Stimulated activated CD8-positive, alpha-beta memory T cell treated with anti-CD3 and anti-CD28 coated beads, Interleukin-7, amount 100 ng/mL, for 4 hours (primary cell): ENCODE measurements around the gene OTOF.

Source experiments
- DNase-seq, 2 donors: peaks; one replicate each; pipeline ENCODE4 v3.0.0-alpha.2; 2020; ENCODE audit warnings: low read depth in 2 of 2

OTOF gene

DNA sequence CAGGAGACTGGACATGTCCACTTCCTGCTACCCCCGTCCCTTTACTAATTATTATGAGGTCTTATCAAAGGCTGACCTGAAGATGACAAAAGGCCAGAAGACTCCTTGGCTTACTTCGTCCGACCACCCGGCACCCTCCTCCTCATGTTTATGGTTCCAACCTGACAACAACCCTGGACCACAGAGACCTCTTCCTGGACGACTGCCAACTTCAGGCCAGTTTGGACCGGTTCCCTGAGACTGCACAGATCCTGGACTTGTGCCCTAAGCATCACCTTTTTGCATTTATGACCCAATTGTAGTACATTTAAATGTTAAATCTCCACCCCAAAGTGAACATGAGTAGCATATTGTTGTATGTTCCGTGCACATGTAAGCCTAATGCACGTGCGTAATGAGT lies 70.4 kb downstream of the OTOF start:
- no peak for DNase-seq
